ENCODE results near the gene GALNT16. TPM values are rescaled to one million over a fixed set of nuclear protein-coding genes. Genes with fewer than 3 reads are reported as not detected.
A peak's percentile ranks its signal among the peaks of the same experiment; 100 is the strongest.

Gene GALNT16
- total and polyA plus RNA-seq, 4 donors, result 6.5 to 16.1 (median 8.9) TPM

DNA sequence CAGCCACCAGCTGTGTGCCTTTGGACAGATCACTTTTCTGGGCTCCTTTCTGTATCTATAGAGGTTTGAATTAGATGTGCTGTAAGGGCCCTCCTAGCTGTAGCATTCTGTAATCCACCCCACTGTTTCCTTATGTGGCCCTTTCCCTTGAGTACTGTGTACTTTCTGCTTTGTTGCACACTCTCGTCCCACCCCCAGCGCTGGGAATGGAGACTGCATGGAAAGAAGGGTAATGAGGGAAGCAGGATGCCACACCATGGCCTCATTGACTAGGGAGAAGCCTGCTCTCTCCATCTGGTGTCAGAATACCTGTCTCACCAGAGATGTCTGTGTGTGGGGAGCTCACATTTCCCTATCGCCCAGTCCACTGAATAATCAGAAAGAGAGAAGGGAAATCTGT, 13.6 kb upstream of the GALNT16 start:
- no peak overlapping the region for H3K27ac ChIP-seq (ENCODE audit: low read depth in 1 of 2, low read length in 2 of 2)
- H3K27me3 ChIP-seq (ENCODE audit: control insufficient read depth in 1 of 2, insufficient read depth in 2 of 2, low read length in 1 of 2), result no peaks in the 10 kb centered on the region
- no peak overlapping the region for H3K4me3 ChIP-seq (ENCODE audit: low read length in 2 of 2)
- ATAC-seq (ENCODE audit: low FRiP score) (no peak), DNase-seq (no peak)
- peaks cover 2% of the 10 kb centered on the region in 2 donors for H3K36me3 ChIP-seq (ENCODE audit: control insufficient read depth in 1 of 2, insufficient read depth in 2 of 2, low read length in 1 of 2)
- intact Hi-C loops (cut with DNase I), result loop anchor here in 1 of 2 donors (5.0 kb wide), 1 partner anchor 41 kb away; no protein-coding TSS in a partner anchor
- no peaks in the 10 kb centered on the region for H3K9me3 ChIP-seq (ENCODE audit: control insufficient read depth, low read length)
- peaks cover 0 to 8% of the 10 kb centered on the region in 2 donors for H3K4me1 ChIP-seq (ENCODE audit: control insufficient read depth in 1 of 2, insufficient read depth in 2 of 2, low read length in 2 of 2)
- WGBS, 2 donors, result 87 to 94% methylated on average over 3 of the region's 3 CpGs

DNA sequence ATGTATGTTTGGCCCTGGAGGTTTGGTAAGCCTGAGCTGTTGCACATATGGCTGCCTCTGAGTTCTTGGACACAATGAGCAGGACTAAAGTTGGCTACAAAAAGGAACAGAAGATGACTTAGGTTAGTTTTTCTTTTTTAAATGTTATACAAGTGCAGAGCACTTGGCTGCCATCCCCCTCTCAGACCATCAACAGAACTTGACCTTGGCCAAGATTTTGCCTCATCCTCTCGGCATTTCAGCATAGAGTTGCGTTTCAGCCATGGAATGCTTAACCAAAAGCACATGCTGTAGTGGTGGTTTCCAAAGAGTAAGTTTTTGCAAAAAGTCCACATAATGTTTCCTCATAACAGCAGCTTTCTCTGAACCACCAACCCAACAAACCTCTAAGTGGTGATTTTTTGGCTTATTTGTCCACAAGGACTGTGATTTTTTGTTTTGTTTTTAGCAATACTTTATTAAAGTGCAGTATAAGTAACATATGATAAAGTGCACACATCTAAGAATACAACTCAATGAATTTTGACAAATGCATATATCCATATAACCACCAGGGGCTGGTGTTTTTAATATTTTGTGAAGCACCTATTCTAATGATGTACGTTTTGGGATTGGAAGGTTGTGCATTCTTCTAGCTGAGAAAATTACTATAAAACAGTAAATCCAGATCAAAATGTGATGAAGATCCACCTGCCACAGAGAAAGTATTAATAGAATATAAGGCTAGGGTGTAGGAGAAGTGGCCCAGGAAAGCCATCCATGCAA, 12.1 kb upstream of the GALNT16 start:
- no peak for DNase-seq
- Histone ChIP-seq H3K9me3 (ENCODE audit: control insufficient read depth, low read length) (no peaks in the 10 kb centered on the region), H3K27ac (ENCODE audit: low read depth in 1 of 2, low read length in 2 of 2) (peak overlapping the region in 1 of 2 donors; percentile 9), H3K27me3 (ENCODE audit: control insufficient read depth in 1 of 2, insufficient read depth in 2 of 2, low read length in 1 of 2) (no peaks in the 10 kb centered on the region), H3K36me3 (ENCODE audit: control insufficient read depth in 1 of 2, insufficient read depth in 2 of 2, low read length in 1 of 2) (no peaks in the 10 kb centered on the region), H3K4me3 (ENCODE audit: low read length in 2 of 2) (no peak overlapping the region), H3K4me1 (ENCODE audit: control insufficient read depth in 1 of 2, insufficient read depth in 2 of 2, low read length in 2 of 2) (peaks cover 0 to 8% of the 10 kb centered on the region in 2 donors)
- ATAC-seq (ENCODE audit: low FRiP score), result peak; percentile 67
- intact Hi-C loops (cut with DNase I), result loop anchor here in 1 of 2 donors (5.0 kb wide), 1 partner anchor 39 kb away; no protein-coding TSS in a partner anchor
- WGBS, 2 donors, result 7 to 10% methylated on average over 3 of the region's 3 CpGs

DNA sequence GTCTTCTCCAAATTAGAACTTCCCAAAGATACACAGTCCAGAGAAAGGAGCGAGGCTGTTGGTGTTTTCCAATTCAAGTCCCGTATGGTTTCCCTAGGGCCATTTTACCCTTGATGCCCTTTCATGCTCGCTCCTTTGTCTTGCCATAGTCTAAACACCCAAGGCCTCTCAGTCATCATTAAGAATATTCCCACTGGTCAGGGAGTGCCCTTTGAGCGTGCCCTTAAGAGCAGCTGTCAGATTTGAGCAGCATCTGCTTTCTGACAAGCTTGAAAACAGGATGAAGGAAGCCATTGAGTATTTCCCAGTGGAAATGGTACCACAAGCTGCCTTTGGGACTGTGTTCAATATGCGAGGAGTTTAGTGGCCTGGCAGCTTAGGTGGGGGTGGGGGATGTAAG, 10.4 kb upstream of the GALNT16 start:
- WGBS, 2 donors, result 93 to 94% methylated on average over 5 of the region's 5 CpGs
- H3K27ac ChIP-seq (ENCODE audit: low read depth in 1 of 2, low read length in 2 of 2), result no peak overlapping the region

DNA sequence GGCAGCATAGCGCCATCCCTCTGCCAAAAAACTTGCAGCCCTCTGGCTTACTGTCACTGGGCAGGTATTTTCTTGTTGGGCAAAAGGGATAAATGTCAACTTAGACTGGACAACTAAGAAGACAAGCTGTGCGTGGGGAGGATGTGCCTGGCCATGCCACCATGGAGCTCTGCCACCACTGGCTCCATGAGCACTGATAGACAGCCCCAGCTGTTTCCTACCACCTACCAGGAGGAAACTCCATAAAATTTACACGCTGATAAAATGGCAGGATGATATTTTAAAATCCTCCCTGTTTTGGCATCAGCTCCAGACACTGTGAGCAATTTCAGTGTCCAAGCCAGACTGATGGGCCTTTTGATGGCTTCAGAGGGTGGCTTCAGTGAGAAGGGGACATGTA, 7.1 kb upstream of the GALNT16 start:
- ATAC-seq (ENCODE audit: low FRiP score) (no peak), DNase-seq (no peak)
- H3K36me3 ChIP-seq (ENCODE audit: control insufficient read depth in 1 of 2, insufficient read depth in 2 of 2, low read length in 1 of 2), result no peaks in the 10 kb centered on the region
- intact Hi-C loops (cut with DNase I), result no loop called here
- no peaks in the 10 kb centered on the region for H3K27me3 ChIP-seq (ENCODE audit: control insufficient read depth in 1 of 2, insufficient read depth in 2 of 2, low read length in 1 of 2)
- H3K9me3 ChIP-seq (ENCODE audit: control insufficient read depth, low read length), result no peaks in the 10 kb centered on the region
- 76 to 95% methylated on average over 3 of the region's 3 CpGs for WGBS, 2 donors
- no peak overlapping the region for H3K4me3 ChIP-seq (ENCODE audit: low read length in 2 of 2)
- H3K4me1 ChIP-seq (ENCODE audit: control insufficient read depth in 1 of 2, insufficient read depth in 2 of 2, low read length in 2 of 2), result peaks cover 0 to 3% of the 10 kb centered on the region in 2 donors
- H3K27ac ChIP-seq (ENCODE audit: low read depth in 1 of 2, low read length in 2 of 2), result no peak overlapping the region

More for the DNA sequence above, 10.4 kb upstream of the GALNT16 start:
- Histone ChIP-seq H3K9me3 (ENCODE audit: control insufficient read depth, low read length) (no peaks in the 10 kb centered on the region), H3K4me3 (ENCODE audit: low read length in 2 of 2) (no peak overlapping the region), H3K4me1 (ENCODE audit: control insufficient read depth in 1 of 2, insufficient read depth in 2 of 2, low read length in 2 of 2) (peaks cover 0 to 8% of the 10 kb centered on the region in 2 donors), H3K36me3 (ENCODE audit: control insufficient read depth in 1 of 2, insufficient read depth in 2 of 2, low read length in 1 of 2) (no peaks in the 10 kb centered on the region), H3K27me3 (ENCODE audit: control insufficient read depth in 1 of 2, insufficient read depth in 2 of 2, low read length in 1 of 2) (no peaks in the 10 kb centered on the region)
- DNase-seq (no peak), ATAC-seq (ENCODE audit: low FRiP score) (no peak)
- intact Hi-C loops (cut with DNase I), result loop anchor here in 1 of 2 donors (5.0 kb wide), 1 partner anchor 38 kb away; no protein-coding TSS in a partner anchor

DNA sequence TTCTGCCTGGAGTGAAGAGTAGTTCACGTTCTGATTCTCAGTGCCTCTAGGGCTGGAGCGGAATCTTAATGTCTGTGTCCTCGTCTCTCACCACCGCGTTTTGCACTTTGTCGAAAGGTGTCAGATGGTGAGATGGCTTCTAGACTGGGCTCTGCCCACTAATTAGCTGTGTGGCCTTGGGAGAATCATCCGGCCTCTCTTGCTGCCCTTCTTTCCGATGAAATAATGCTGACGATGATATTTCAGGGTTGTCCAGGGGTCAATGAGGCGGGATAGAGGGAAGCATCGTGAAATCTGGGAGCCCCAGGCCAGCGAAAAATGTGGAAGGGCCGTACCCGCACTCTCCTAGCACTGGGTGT, 811 bp upstream of the GALNT16 start:
- no peak overlapping the region for H3K27ac ChIP-seq (ENCODE audit: low read depth in 1 of 2, low read length in 2 of 2)

DNA sequence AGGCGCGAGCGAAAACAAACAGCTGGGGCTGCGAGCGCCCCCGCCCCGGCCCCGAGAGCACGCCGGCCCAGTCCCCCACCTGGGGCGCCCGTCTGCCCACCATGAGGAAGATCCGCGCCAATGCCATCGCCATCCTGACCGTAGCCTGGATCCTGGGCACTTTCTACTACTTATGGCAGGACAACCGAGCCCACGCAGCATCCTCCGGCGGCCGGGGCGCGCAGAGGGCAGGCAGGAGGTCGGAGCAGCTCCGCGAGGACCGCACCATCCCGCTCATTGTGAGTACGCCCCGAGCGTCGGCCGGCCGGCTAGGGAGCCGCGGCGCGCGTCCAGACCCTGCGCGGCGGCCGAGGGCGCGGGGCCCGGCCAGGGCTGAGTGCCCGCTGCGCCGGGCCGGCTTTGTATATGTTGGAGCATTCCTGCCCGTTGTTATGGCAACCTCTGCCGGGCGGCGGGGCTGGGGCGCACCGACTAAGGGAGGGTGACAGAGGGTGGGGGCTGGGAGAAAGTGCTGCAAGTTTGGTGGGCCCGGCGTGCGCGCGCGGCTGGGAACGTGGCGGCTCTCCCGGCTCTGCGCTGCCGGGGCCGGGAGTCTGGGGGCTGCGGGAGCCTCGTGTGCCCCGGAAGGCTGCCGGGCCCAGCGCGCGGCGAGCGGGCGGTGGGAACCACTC, 367 bp downstream of the GALNT16 start:
- Histone ChIP-seq H3K36me3 (ENCODE audit: control insufficient read depth in 1 of 2, insufficient read depth in 2 of 2, low read length in 1 of 2) (no peaks in the 10 kb centered on the region), H3K4me1 (ENCODE audit: control insufficient read depth in 1 of 2, insufficient read depth in 2 of 2, low read length in 2 of 2) (no peaks in the 10 kb centered on the region), H3K27ac (ENCODE audit: low read depth in 1 of 2, low read length in 2 of 2) (no peak overlapping the region), H3K9me3 (ENCODE audit: control insufficient read depth, low read length) (no peaks in the 10 kb centered on the region), H3K27me3 (ENCODE audit: control insufficient read depth in 1 of 2, insufficient read depth in 2 of 2, low read length in 1 of 2) (no peaks in the 10 kb centered on the region), H3K4me3 (ENCODE audit: low read length in 2 of 2) (peak overlapping the region; percentile 37 to 50)
- DNase-seq (peak in 1 of 2 donors; percentile 85), ATAC-seq (ENCODE audit: low FRiP score) (no peak)
- intact Hi-C loops (cut with DNase I), result loop anchor here in 1 of 2 donors (10.0 kb wide), 1 partner anchor 94 kb away; no protein-coding TSS in a partner anchor
- WGBS, 2 donors, result 0 to 1% methylated on average over 53 to 78 of the region's 78 CpGs

More for the DNA sequence above, 811 bp upstream of the GALNT16 start:
- 45 to 50% methylated on average over 14 of the region's 14 CpGs for WGBS, 2 donors
- H3K4me1 ChIP-seq (ENCODE audit: control insufficient read depth in 1 of 2, insufficient read depth in 2 of 2, low read length in 2 of 2), result no peaks in the 10 kb centered on the region
- ATAC-seq (ENCODE audit: low FRiP score) (no peak), DNase-seq (no peak)
- H3K4me3 ChIP-seq (ENCODE audit: low read length in 2 of 2), result peak overlapping the region in 1 of 2 donors; percentile 50
- H3K36me3 ChIP-seq (ENCODE audit: control insufficient read depth in 1 of 2, insufficient read depth in 2 of 2, low read length in 1 of 2), result no peaks in the 10 kb centered on the region
- H3K9me3 ChIP-seq (ENCODE audit: control insufficient read depth, low read length), result no peaks in the 10 kb centered on the region
- intact Hi-C loops (cut with DNase I), result no loop called here
- H3K27me3 ChIP-seq (ENCODE audit: control insufficient read depth in 1 of 2, insufficient read depth in 2 of 2, low read length in 1 of 2), result no peaks in the 10 kb centered on the region

DNA sequence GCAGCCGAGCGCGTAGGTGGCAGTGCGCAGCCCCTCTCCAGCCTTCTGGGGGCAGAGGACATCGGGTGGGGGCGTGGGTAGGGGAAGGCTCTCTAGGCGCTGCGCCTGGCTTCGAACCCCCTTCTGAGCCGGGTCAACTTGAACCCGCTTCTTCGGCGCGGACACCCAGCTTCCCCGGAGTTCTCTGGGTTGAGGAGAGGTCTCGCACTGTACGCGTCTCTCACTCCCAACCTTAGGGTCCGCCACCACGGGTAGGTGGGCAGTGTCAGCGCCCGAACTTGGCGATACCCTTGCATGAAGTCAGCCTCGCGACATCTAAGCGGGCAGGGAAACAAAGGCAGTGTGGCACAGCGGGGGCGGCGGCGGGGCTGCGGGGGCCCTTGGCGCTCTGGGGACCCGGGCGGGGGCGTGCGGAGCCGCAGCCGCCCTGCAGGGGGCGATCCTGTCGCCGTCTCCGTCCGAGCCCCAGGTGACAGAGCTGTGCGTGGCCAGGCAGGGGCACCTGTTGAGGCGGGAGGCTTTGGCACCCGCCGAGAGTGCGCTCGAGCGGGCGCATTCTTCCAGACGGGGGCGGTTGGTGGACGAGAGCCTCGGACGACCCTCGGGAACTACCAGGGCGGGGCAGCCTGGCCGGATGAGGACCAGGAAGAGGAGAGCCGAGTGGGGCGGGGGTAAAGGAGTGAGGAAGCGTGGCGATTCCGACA, 1.1 kb downstream of the GALNT16 start:
- Histone ChIP-seq H3K27me3 (ENCODE audit: control insufficient read depth in 1 of 2, insufficient read depth in 2 of 2, low read length in 1 of 2) (no peaks in the 10 kb centered on the region), H3K9me3 (ENCODE audit: control insufficient read depth, low read length) (no peaks in the 10 kb centered on the region), H3K4me1 (ENCODE audit: control insufficient read depth in 1 of 2, insufficient read depth in 2 of 2, low read length in 2 of 2) (no peaks in the 10 kb centered on the region), H3K27ac (ENCODE audit: low read depth in 1 of 2, low read length in 2 of 2) (no peak overlapping the region), H3K36me3 (ENCODE audit: control insufficient read depth in 1 of 2, insufficient read depth in 2 of 2, low read length in 1 of 2) (no peaks in the 10 kb centered on the region), H3K4me3 (ENCODE audit: low read length in 2 of 2) (peak overlapping the region; percentile 37 to 50)
- DNase-seq (peak in 1 of 2 donors; percentile 83), ATAC-seq (ENCODE audit: low FRiP score) (peak; percentile 51)
- 0 to 1% methylated on average over 51 to 64 of the region's 64 CpGs for WGBS, 2 donors
- intact Hi-C loops (cut with DNase I), result loop anchor here in 1 of 2 donors (10.0 kb wide), 1 partner anchor 94 kb away; no protein-coding TSS in a partner anchor

DNA sequence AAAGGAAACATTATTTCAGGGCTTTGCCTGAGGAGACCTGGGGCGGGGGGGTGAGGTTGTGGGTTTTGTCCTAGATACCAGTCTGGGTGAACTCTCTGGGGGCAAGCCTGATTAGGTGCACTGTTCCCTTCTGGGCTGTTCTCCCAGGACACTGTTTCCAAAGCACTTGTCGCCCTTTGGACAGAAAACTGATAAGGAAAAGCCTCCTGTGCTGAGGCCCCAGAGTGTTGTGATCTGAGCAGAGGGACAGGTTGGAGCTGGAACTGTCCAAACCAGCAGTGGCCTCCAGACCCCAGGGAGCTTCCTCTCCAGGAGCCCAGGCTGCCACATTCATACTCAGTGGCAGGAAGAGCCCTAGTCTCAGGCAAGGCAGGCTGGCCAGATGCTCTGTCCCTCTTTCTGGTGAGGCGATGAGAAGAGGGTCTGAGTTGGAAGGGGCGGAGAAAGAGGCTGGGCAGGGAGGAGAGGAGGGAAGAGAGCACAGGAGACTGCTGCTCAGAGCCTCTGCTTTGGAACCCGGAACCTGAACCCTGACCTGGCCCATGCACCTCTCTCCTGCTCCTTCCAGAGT, 1.9 kb downstream of the GALNT16 start:
- Histone ChIP-seq H3K4me3 (ENCODE audit: low read length in 2 of 2) (no peak overlapping the region), H3K36me3 (ENCODE audit: control insufficient read depth in 1 of 2, insufficient read depth in 2 of 2, low read length in 1 of 2) (no peaks in the 10 kb centered on the region), H3K4me1 (ENCODE audit: control insufficient read depth in 1 of 2, insufficient read depth in 2 of 2, low read length in 2 of 2) (no peaks in the 10 kb centered on the region), H3K9me3 (ENCODE audit: control insufficient read depth, low read length) (no peaks in the 10 kb centered on the region), H3K27ac (ENCODE audit: low read depth in 1 of 2, low read length in 2 of 2) (peak overlapping the region in 1 of 2 donors; percentile 13), H3K27me3 (ENCODE audit: control insufficient read depth in 1 of 2, insufficient read depth in 2 of 2, low read length in 1 of 2) (no peaks in the 10 kb centered on the region)
- WGBS, 2 donors, result 30 to 39% methylated on average over 3 to 5 of the region's 5 CpGs
- intact Hi-C loops (cut with DNase I), result loop anchor here in 1 of 2 donors (10.0 kb wide), 1 partner anchor 93 kb away; no protein-coding TSS in a partner anchor
- no peak for DNase-seq
- peak; percentile 38 for ATAC-seq (ENCODE audit: low FRiP score)
